Duodenal mucosa (tissue), 2 donors: ENCODE results near the gene SMOC1.

Experiments used
- H3K27ac ChIP-seq: one replicate; pipeline ENCODE4 v1.7.0; 2013; ENCODE audit warnings: low read depth, low read length
- H3K27me3 ChIP-seq, 2 donors: one replicate each; pipeline ENCODE4 v1.7.0; 2013; ENCODE audit warnings: low read length in 2 of 2, control low read depth in 1 of 2; ENCODE audit not compliant: insufficient read depth in 2 of 2, control insufficient read depth in 1 of 2
- H3K36me3 ChIP-seq, 2 donors: one replicate each; pipeline ENCODE4 v1.7.0; 2013; ENCODE audit warnings: low read length in 2 of 2, control low read depth in 1 of 2; ENCODE audit not compliant: insufficient read depth in 2 of 2, control insufficient read depth in 1 of 2
- H3K4me1 ChIP-seq, 2 donors: one replicate each; pipeline ENCODE4 v1.7.0; 2013; ENCODE audit warnings: low read length in 2 of 2, control low read depth in 1 of 2; ENCODE audit not compliant: insufficient read depth in 2 of 2, control insufficient read depth in 1 of 2
- H3K4me3 ChIP-seq, 2 donors: one replicate each; pipeline ENCODE4 v1.7.0; 2013; ENCODE audit warnings: low read length in 2 of 2, low read depth in 1 of 2
- H3K9ac ChIP-seq, 2 donors: one replicate each; pipeline ENCODE4 v1.7.0; 2013; ENCODE audit warnings: low read length in 2 of 2, low read depth in 1 of 2
- H3K9me3 ChIP-seq, 2 donors: one replicate each; pipeline ENCODE4 v1.7.0; 2013; ENCODE audit warnings: low read length in 2 of 2, control low read depth in 1 of 2; ENCODE audit not compliant: control insufficient read depth in 1 of 2

SMOC1 gene

DNA sequence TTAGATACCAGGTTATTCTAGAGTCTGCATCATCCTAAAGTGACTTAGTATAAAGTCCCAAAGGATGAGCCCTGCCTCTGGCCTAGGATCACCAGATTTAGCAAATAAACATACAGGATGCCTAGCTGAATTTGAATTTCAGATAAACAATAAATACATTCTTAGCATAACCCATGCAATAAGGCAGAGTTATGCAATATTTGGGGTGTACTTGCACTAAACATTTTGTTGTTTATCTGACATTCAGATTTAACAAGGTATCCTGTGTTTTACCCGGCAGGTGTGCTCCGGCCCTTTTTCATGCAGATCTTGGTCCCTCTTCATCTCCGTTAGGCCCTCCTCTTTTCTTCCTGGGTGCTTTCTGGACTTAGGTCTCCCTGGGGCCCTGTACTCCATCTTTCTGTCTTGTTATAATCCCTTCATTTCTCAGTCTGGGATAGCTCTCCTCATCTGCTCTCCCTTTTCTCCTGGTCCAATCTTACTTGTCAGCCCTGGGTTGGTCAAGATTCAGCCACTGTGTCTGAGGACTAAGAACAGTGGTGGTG lies 18.1 kb upstream of the SMOC1 start:
- Histone ChIP-seq H3K36me3 (no peaks in the 10 kb centered on the region), H3K27me3 (peaks cover 0 to 2% of the 10 kb centered on the region in 2 donors), H3K4me3 (no peak overlapping the region), H3K9me3 (no peaks in the 10 kb centered on the region), H3K4me1 (no peaks in the 10 kb centered on the region), H3K27ac (no peak overlapping the region), H3K9ac (no peak overlapping the region)

- H3K36me3 ChIP-seq: no peaks in the 10 kb centered on the region
- no peak overlapping the region for H3K9ac ChIP-seq
- H3K4me3 ChIP-seq: no peak overlapping the region
- H3K9me3 ChIP-seq: no peaks in the 10 kb centered on the region
- H3K4me1 ChIP-seq: no peaks in the 10 kb centered on the region
- H3K27me3 ChIP-seq: peaks cover 0 to 2% of the 10 kb centered on the region in 2 donors
- no peak overlapping the region for H3K27ac ChIP-seq
These were observed 16.1 kb upstream of the SMOC1 start for GRCh38 chr14:69863083-69863482.

GRCh38 chr14:69865701-69866365 lies 13.4 kb upstream of the SMOC1 start:
- Histone ChIP-seq H3K4me3 (no peak overlapping the region), H3K4me1 (no peaks in the 10 kb centered on the region), H3K9me3 (no peaks in the 10 kb centered on the region), H3K9ac (no peak overlapping the region), H3K27ac (no peak overlapping the region), H3K27me3 (peaks cover 0 to 2% of the 10 kb centered on the region in 2 donors), H3K36me3 (no peaks in the 10 kb centered on the region)

DNA sequence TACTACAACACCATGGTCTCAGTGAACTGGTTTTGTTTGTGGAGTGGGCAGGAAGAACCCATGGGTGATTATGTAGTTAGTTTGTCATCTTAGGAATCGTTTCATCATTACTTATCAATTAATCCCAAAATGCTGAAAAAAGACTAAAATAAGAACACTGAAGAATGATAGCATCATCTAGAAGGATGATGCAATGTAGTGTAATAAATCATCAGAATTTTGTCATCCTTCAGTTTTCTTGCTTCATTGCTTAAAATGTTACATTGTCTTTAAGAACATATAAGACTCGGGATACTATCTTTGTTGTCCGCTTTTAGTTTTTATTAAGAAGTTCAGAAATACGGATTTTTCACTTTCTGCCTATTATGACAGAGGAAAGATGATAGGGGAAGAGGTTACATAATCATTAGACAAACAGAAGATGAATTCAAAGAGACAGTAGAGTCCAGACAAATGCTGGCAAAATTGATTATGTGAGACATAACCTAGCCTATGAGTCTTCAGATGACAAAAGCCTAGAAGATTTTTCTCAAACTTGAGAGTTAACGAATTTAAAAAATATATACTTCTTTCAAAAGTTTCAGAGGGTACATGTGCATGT lies 10.8 kb upstream of the SMOC1 start:
- no peaks in the 10 kb centered on the region for H3K9me3 ChIP-seq
- no peaks in the 10 kb centered on the region for H3K4me1 ChIP-seq
- H3K9ac ChIP-seq: no peak overlapping the region
- no peak overlapping the region for H3K27ac ChIP-seq
- no peaks in the 10 kb centered on the region for H3K36me3 ChIP-seq
- H3K4me3 ChIP-seq: no peak overlapping the region
- peaks cover 0 to 2% of the 10 kb centered on the region in 2 donors for H3K27me3 ChIP-seq

DNA sequence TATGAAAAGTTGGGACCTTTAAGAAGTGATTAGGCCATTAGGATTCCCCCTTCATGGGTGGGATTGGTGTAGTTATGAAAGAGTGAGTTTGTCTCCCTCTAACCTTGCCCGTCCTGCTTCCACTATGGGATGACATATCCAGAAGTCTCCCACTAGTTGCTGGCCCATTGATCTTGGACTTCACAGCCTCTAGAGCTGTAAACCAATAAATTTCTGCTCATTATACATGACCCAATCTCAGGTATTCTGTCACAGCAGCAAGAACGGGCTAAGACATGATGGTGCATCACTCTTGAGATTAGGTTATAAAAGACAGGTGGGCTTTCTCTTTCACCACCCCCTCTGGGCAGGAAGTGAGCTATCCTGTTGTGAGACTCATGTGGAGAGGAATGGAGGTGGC lies 8.6 kb upstream of the SMOC1 start:
- H3K9ac ChIP-seq: no peak overlapping the region

GRCh38 chr14:69873877-69874780 lies 5.1 kb upstream of the SMOC1 start:
- Histone ChIP-seq H3K4me1 (no peaks in the 10 kb centered on the region), H3K27ac (no peak overlapping the region), H3K9me3 (peaks cover 0 to 5% of the 10 kb centered on the region in 2 donors), H3K4me3 (no peak overlapping the region), H3K9ac (no peak overlapping the region), H3K36me3 (no peaks in the 10 kb centered on the region), H3K27me3 (peaks cover 10 to 13% of the 10 kb centered on the region in 2 donors)

More for the DNA sequence above, 8.6 kb upstream of the SMOC1 start:
- no peak overlapping the region for H3K27ac ChIP-seq
- H3K27me3 ChIP-seq: peaks cover 0 to 3% of the 10 kb centered on the region in 2 donors
- H3K4me1 ChIP-seq: no peaks in the 10 kb centered on the region
- H3K9me3 ChIP-seq: peaks cover 0 to 5% of the 10 kb centered on the region in 2 donors
- no peaks in the 10 kb centered on the region for H3K36me3 ChIP-seq
- H3K4me3 ChIP-seq: no peak overlapping the region

- Histone ChIP-seq H3K4me1 (no peaks in the 10 kb centered on the region), H3K27ac (no peak overlapping the region), H3K9me3 (peaks cover 0 to 5% of the 10 kb centered on the region in 2 donors), H3K36me3 (no peaks in the 10 kb centered on the region), H3K9ac (no peak overlapping the region), H3K27me3 (peaks cover 23 to 35% of the 10 kb centered on the region in 2 donors), H3K4me3 (no peak overlapping the region)
These were observed 2.9 kb upstream of the SMOC1 start for GRCh38 chr14:69876221-69876847.

GRCh38 chr14:69876848-69877306 lies 2.3 kb upstream of the SMOC1 start:
- peaks cover 0 to 5% of the 10 kb centered on the region in 2 donors for H3K9me3 ChIP-seq
- H3K36me3 ChIP-seq: no peaks in the 10 kb centered on the region
- no peak overlapping the region for H3K9ac ChIP-seq
- H3K27ac ChIP-seq: no peak overlapping the region
- H3K27me3 ChIP-seq: peaks cover 23 to 38% of the 10 kb centered on the region in 2 donors
- H3K4me1 ChIP-seq: no peaks in the 10 kb centered on the region
- H3K4me3 ChIP-seq: no peak overlapping the region

DNA sequence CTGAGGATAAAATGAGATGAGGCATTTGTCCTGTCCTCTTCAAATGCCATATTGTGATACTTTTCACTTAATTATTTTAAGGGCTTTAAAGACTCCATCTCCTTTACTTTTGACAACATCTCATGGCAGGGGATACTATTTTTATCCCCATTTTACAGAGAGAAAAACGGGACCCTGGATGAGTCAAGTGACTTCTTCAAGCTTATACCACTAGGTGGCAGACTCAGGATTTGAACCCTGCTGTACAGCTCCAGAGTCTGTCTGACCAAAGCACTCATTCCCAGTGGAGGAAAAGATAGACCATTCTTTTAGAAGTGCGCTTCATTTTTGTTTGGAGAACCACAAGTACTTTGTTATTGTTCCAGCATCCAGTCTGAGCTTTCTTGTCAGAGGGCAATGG lies 1.7 kb upstream of the SMOC1 start:
- peaks cover 0 to 5% of the 10 kb centered on the region in 2 donors for H3K9me3 ChIP-seq
- H3K36me3 ChIP-seq: no peaks in the 10 kb centered on the region
- H3K27ac ChIP-seq: no peak overlapping the region
- no peak overlapping the region for H3K9ac ChIP-seq
- peaks cover 23 to 44% of the 10 kb centered on the region in 2 donors for H3K27me3 ChIP-seq
- H3K4me1 ChIP-seq: no peaks in the 10 kb centered on the region
- H3K4me3 ChIP-seq: no peak overlapping the region
